Stimulated activated CD8-positive, alpha-beta memory T cell treated with anti-CD3 and anti-CD28 coated beads, Interleukin-12 subunit alpha, Interleukin-12 subunit beta, amount 100 ng/mL, for 24 hours (primary cell): Measurements from ENCODE around the gene REP15.
"Not testable (repeated sequence)": the region's sequence is repeated elsewhere in the genome, so short reads cannot be mapped to it uniquely, and the experiment has no call there.

Source experiments
- DNase-seq: peaks from one replicate; pipeline ENCODE4 v3.0.0-alpha.2; 2020; ENCODE audit errors: extremely low read depth

Gene REP15, protein sequence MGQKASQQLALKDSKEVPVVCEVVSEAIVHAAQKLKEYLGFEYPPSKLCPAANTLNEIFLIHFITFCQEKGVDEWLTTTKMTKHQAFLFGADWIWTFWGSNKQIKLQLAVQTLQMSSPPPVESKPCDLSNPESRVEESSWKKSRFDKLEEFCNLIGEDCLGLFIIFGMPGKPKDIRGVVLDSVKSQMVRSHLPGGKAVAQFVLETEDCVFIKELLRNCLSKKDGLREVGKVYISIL

DNA sequence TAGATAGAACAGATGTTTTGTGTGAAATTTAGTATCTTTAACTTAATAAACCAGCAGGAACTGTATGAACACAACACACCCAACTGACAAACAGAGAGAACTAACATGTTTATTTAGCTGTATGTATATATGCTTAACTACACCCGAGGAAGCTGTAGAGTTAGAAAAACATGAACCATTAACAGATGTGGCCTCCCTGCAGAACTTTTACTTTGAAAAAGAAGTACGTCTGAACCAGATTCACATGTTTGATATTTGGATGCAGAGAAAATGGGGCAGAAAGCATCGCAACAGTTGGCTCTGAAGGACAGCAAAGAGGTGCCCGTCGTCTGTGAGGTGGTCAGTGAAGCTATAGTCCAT, at the start of gene REP15:
TSS of gene REP15 (plus strand) at position 155 of the 360 bp plus-strand sequence. CDS start at position 271, 116 bp downstream.
- no peak for DNase-seq

DNA sequence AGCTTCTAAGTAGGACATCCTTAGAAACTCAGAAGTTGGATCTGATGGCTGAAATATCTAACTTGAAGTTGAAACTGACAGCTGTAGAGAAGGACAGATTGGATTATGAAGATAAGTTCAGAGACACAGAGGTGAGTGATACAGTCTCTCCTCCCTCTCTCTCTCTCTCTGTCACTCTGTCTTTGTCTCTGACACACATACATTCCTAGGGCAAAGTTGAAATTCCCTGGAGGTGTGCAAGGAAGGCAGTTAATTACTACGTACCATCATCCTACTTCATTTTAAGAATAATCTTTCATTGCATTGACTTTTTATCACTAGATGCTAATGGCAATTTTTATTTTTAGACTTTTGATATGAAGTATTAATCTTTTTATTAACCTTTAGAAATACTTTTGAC, 46.2 kb upstream of the REP15 start:
- no peak for DNase-seq

DNA sequence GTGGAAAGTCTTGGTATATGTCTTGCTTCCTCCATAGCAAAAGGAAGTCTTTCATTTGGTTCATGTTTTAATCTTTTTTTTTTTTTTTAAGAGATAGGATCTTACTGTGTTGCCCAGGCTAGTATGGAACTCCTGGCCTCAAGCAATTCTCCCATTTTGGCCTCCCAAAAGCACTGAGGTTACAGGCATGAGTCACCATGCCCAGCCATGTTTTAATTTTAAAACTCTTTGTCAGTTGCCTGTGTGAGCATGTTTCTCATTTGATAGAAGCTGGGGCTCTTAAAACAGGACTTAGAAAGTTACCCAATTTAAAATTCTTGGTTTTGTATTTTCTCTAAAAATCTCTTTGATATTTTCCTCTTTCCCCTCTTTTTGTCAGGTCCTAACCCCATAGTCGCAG, 45.0 kb upstream of the REP15 start:
- no peak for DNase-seq

DNA sequence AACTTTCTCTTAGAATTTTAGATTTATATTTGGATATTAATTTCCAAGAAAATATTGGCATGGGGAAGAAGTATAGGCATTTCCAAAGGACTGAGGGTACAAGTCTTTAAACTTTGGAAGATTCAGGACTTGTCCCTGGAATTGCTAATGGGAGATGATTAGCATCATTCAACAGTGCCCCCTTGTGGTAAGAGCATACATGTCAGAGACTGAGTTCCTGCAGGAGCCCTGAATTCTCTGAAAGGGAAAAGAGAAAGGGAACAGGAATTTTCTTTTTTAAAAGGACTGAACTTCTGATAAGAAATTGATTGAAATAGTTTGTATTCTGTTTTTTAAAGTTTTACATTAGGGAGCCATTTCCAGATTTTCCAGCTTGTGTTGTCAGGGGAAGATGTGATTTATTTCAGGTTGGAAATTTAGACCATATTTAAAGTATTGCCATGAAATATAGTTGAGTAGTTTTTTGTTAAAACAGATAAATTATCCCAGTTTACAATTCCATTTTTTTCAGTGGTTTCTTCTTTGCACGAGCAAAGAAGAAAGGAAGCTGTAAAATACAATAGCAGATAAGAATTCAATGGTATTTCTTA, 44.0 kb upstream of the REP15 start:
- no peak for DNase-seq

DNA sequence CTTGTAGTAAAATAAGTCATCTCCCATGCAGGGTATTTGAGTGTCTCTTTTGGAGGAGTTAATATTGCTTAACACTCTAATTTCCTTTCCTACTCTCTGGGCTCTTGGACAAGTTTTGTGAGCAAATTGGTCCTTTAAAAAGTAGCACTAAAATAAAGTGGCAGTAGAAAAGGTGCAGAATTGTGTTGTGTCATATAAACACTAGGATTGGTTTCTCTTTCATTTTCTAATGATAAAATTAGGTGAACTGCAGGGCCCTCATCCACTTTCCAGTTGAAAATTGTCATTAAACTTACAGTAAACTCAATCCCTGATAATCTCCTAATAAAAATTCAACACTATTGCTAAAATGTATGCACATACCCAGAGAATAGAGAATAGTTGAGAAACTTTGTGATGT, 42.6 kb upstream of the REP15 start:
- no peak for DNase-seq

DNA sequence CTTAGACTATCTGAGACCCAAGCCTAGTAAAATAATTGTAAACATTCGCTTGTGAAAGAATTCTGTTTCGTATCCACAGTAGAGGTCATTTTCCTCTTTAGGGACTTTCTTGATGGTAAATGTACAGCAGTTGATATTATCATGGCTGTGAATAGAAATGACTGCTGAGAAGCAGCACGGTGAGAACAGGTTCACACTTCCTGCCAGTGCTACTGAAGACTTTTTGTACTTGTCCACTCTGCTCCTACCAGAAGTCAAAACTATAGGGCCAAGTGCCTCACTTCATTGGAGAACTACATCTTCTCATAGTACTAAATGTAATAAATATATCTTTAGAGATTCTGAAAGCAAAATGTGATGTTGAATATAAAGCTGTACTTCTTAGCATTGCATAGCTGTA, 40.8 kb upstream of the REP15 start:
- not testable (repeated sequence) for DNase-seq

DNA sequence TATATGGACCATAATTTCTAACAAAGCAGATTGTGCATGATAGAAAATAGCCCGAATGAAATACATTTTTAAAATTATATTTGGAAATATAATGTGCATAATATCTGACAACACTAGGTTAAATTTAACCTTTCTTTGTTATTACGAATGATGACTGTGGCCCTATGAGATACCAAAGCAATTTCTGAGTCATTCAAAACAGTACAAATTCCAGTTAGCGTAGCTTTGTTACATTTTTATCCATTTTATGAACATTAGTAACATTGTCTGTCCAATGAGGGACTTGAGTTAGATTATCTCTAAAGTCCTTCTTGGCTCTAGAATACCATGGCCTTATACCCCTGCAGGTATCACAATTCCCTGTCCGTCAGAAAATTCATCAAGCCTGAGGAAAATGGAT, 39.0 kb upstream of the REP15 start:
- DNase-seq: no peak

DNA sequence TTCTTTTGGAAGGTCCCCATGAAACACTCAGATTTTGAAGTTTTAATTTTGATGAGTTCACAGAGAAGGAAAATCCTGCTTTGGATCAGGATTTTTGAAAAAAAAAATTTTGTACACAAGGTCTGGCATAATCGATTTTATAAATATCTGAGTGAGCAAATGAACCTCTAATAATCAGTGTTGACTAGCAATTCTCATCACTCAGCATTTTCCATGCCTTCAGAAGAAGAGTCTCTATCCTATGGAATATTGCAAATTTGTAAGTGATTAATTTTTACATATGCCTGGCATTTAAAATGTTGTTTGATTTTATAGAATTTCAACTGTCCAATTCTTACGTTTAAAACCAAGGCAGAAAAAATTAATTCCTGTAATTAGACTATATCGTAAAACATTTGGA, 30.5 kb upstream of the REP15 start:
- DNase-seq: no peak

DNA sequence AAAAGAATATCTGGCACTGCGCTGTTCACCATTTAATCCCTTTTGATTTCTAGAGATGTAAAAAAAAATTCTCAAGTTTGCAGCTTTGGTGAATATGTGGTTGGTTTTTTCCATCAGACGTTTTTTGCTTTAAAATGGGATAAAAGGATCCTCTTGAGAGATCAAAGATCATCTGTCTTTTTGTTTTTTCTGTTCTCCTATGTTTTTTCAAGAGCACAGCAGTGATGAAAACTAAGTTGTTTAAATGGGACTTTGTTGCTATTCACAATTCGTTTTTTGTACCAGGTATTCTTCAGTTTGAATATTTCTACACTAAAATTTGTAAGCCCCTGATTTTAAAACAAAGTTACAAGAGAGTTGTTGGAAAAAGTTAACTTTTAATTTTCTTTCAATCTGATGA, 29.7 kb upstream of the REP15 start:
- no peak for DNase-seq

DNA sequence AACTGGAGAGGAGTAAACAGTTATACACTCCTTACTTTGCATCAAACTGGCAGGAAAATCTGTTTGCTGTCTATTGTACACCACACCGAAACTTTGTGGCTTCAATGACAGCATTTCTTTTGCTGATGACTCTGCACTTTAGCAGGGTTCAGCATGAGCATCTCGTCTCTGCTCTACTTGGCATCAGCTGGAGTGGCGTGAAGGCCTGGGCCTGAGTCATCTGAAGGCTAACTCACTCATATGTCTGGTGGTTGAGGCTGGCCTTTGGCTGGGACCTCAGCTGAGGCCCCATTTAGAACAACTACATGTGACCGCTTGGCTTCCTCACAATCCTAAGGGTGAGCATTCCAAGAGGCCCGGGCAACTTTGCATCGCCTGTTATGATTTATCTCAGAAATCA, 28.7 kb upstream of the REP15 start:
- DNase-seq: no peak

DNA sequence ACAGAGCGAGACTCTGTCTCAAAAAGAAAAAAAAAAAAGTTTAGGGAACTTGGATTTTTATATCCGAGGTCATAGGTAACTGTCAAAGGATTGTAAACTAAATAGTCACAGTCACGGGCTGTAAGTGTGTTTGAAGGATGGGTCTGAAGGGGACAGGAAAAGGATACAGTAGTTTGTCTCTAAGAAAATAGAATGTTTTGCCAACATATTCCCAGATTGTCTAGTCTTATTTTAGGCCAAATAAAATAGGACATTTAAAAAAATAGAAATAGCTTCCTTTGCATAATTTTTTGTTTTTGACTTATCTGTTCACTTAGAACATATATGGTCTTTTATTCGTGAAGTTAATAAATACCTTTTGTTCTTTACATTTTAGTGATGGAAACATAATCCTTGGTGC, 24.2 kb upstream of the REP15 start:
- no peak for DNase-seq

DNA sequence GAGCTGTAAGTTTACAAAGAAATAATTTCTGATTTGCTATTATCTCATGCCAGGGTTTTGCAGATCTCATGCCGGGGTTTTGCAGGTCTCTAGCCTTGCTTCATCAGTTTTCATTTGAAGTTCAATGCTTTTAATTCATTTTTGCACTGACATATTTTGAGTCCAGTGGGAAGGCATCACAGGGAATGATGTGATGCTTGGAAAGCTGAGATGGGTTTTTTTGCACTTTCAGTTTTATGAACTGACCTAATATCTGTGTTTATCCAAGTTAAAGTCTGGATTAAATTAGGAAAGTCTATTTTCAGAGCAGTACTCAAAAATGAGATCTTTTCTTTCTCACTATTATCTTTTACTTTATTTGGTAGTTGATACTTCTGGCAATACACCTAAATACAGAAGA, 23.6 kb upstream of the REP15 start:
- DNase-seq: no peak

DNA sequence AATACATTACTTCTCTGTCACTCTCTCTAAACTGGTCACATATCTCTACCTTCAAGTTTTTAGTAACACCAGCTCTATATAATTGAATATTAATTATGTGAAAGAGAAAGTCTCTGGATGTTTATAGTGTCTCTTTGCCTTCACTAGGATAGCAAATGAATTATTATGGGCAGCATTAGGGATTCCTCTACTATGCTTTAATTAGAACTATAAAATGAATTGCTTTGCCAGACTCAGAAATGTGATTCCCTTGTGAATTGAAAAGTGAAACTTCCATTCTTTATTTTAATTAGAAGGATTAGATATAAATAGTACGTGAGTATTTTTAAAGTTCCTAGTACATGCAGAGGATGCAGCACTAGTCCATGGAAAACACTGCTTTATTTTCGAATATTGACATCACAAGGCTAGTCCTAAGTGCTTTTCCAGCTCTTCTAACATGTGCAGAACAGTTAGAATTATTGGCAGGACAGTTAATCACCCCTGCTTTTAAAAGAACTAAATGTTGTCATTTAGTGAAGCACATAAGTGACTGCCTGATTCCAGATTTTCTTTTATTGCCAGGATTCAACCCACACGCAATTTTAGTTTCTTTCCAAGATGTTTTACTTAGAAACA, 23.0 kb upstream of the REP15 start:
- no peak for DNase-seq

DNA sequence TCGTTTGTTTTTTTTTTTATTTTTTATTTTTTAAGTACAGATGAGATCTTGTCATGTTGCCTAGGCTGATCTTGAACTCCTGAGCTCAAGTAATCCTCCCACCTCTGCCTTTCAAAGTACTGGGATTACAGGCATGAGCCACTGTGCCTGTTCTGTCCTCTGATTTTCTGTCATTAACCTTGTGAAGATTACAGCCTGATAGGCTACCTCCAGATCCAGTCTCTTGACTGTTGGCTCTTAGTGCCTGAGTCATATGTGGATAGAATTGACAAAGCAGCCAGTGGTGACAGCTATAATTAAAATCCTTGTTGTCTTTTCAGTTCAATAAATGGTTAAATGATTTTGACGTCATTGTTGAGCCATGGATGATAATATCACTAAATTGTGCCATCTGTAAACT, 21.3 kb upstream of the REP15 start:
- DNase-seq: no peak

DNA sequence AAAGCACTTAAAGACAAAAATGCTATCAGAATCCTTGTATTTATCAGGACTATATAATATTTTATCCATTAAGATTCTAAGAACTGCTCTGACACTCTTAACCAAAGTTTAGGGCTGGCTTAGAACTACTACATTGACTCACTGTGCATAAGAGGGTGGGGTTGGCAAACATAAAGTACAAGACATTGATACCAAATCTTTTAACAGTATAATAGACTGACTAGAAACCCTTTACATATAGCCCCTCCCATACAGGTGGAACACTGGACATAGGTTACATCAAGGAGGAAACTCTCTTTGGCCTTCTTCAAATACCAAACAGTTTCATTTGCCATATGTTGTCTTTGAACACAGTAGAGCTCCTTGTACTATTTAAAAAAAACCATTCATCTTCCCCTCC, 15.6 kb upstream of the REP15 start:
- no peak for DNase-seq

DNA sequence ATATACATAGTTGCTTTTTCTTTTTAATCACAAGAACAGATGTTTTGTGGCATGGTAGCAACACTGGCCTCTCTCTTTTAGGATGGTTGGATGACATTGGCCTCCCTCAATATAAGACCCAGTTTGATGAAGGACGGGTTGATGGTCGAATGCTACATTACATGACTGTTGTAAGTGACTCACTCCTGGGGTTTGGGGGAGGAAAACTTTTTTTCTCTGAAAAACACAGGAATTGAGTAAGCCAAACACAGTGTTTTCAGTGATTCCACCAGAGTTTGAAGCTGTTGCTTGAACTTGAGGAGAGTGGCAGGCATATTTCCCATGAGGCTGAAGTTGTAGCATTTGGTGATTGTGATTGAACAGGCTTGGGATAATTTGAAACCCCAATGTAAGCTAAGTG, 13.7 kb upstream of the REP15 start:
- no peak for DNase-seq

DNA sequence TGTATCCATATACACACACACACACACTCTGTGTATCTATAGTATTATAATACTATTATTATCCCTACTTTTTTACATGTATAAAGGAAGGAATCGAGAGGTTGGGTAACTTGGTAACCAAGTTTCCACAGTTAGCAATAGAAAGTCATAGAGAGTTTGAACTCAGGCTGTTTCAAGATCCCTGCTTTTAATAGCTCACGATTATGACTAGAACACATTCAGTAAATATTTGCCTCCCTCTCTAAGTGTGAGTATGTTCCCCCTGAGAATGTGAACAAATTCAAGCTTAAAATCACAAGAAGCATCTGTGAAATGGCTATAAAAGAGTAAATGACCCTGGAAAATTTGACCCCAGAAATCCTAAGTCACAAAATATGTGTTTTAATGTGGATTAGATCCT, 11.0 kb upstream of the REP15 start:
- no peak for DNase-seq

DNA sequence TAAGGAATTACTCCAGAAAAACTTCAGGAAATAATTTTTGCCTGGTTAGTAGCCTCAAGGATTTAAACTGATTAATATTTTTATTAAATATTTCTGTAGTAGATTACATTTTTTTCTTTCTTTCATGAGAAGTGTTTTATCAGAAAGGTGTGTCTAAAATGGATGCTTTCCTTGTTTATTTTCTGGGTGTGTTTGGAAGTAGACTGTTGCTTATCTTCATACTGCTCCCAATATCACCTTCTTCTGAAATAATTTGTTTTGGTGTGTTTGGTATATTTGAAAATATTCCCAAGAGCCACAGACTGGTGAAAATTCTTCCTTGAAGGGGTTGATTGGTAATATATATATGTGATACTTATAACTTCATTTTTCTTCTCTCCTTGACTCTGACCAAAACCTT, 10.1 kb upstream of the REP15 start:
- DNase-seq: no peak

DNA sequence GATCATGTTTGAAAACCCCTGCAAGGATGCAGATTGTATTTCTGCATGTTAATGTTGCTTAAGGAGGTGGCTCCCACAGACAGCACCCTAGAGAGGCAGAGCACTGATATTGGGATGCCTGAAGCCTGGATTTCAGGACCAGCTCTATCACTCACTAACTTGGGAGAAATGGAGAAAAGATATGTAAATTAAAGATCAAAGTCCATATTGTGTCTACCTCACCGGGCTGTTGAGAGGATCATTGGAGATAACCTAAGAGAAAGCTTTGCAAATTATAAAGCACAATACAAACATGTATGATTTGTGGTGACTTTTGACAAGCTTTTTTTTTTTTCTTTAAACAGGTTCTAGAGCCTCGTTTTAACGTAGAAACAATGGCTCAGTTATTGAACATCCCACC, 7.6 kb upstream of the REP15 start:
- no peak for DNase-seq

DNA sequence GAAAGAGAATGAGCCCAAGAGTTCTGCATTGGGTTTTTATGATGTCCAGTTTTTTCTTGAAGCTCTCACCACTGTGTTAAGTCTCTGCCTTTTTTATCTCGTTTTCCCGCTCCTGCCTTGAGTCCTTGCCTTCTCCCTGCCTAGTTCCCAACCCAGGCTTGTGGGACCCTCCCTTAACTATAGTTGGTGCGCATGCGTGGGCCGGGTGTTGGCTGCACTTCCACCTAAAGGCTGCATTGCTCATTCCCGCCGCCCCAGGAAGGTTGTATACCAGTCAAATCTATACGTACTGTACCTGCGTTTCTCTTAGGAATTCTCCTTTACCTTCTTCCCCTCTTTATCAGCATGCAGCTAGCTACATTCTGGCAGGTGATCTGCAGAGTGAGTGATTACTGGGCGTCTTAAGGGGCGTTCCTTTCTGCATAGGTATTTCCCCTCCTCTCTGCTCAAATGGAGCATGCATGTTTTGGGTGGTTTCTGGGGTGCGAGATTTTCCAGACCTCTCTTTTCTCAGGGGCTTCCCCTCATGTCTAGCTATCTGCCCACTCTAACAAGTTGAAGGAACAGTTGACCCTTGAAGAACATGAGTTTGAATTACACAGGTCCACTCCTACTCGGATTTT, 6.6 kb upstream of the REP15 start:
- DNase-seq: no peak

DNA sequence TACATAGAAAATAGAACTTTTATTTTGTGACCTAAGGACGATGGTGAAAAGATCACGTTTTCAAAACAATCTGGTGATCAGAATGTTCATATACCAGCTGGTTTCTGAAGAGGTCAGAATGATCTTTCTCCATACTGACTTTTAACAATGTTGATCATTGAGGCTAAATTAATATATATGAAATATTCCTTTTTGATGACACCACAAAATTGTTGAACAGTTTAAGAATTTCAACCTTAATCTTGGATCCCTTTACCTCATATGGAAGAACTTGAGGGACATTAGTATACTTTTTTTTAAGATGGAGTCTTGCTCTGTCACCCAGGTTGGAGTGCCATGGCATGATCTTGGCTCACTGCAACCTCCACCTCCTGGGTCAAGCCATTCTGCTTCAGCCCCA, 2.8 kb upstream of the REP15 start:
- DNase-seq: no peak

DNA sequence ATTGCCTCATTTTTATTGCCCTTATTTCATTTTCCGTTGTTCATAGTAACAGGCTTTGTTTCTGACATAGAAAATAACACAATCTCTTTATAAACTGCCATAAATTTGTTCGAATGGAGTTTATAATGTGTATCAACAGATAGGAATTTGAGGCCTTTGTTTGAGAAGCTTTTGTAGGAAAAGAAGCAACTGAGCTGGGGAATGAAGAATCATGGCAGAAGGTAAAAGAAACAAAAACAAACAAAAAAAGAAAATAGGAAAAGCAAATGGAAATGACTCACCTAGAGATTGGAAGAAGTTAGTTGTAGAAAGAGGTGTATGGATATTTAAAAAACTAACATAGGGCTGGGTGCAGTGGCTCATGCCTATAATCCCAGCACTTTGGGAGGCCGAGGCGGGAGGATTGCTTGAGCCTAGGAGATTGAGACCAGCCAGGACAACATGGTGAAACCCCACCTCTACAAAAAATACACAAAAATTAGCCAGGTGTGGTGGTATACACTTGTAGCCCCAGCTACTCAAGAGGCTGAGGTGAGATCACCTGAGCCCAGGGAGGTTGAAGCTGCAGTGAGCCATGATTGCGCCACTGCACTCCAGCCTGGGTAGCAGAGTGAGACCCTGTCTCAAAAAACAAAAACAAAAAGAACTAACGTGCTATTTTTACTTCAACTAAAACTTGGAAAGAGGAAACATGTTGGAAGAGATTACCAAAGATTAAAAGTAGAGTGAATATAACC, 523 bp upstream of the REP15 start:
- no peak for DNase-seq
